A673 (cell line): ENCODE measurements around the gene OR10A5. TPM values are rescaled to one million over a fixed set of nuclear protein-coding genes. Genes with fewer than 3 reads are reported as not detected.

ENCODE experiments used
- BruUV-seq: library from RNA; stranded (reverse); fragments of 400-500 nt; replicated peaks from 2 replicates; lab custom pipeline; 2021; lab: Mats Ljungman, UMichigan
- CTCF ChIA-PET: fragments of 300-600 bp; sonication (Branson Sonifier 250); formaldehyde crosslinking; loops from one replicate; lab custom pipeline; 2022; ENCODE audit warnings: antibody characterized with exemption; lab: Charles Lee
- POLR2A ChIA-PET: fragments of 300-600 bp; sonication (Branson Sonifier 250); formaldehyde crosslinking; loops from one replicate; lab custom pipeline; 2022; ENCODE audit warnings: antibody characterized with exemption; ENCODE audit not compliant: low non-redundant PET; lab: Charles Lee
- DNase-seq: peaks from one replicate; pipeline ENCODE4 v3.0.0-alpha.2; 2015; ENCODE audit warnings: low spot score
- H3K27ac ChIP-seq: fragments of 200-600 bp; sonication (generic); 2 replicates; pipeline ENCODE4 v1.5.1; 2016; ENCODE audit warnings: mixed run types, low read depth, mild to moderate bottlenecking, mixed read lengths, antibody characterized with exemption, low read length; ENCODE audit not compliant: poor library complexity, severe bottlenecking
- H3K27me3 ChIP-seq: fragments of 200-600 bp; sonication (generic); replicated peaks from 2 replicates; pipeline ENCODE4 v1.6.1; 2017; ENCODE audit warnings: mixed run types, low read depth, mild to moderate bottlenecking, mixed read lengths, antibody characterized with exemption, low read length; ENCODE audit not compliant: insufficient read depth, poor library complexity
- H3K36me3 ChIP-seq: fragments of 200-600 bp; sonication (generic); 2 replicates; pipeline ENCODE4 v1.6.1; 2016; ENCODE audit warnings: mixed run types, mild to moderate bottlenecking, mixed read lengths, antibody characterized with exemption, low read length; ENCODE audit not compliant: insufficient read depth, poor library complexity, severe bottlenecking
- H3K4me1 ChIP-seq: fragments of 200-600 bp; sonication (generic); 2 replicates; pipeline ENCODE4 v1.6.1; 2017; ENCODE audit warnings: mixed run types, mild to moderate bottlenecking, mixed read lengths, antibody characterized with exemption, low read length; ENCODE audit not compliant: insufficient read depth, poor library complexity, severe bottlenecking
- H3K4me3 ChIP-seq: fragments of 200-600 bp; sonication (generic); 2 replicates; pipeline ENCODE4 v1.5.1; 2016; ENCODE audit warnings: low read depth, mixed run types, mild to moderate bottlenecking, mixed read lengths, low read length; ENCODE audit not compliant: poor library complexity, severe bottlenecking
- H3K9me3 ChIP-seq: fragments of 200-600 bp; sonication (generic); 2 replicates; pipeline ENCODE4 v1.6.1; 2016; ENCODE audit warnings: mixed run types, low read depth, mild to moderate bottlenecking, mixed read lengths, antibody characterized with exemption, low read length; ENCODE audit not compliant: poor library complexity, severe bottlenecking
- EZH2 ChIP-seq: fragments of 200-600 bp; sonication (generic); IDR thresholded peaks from 2 replicates; pipeline ENCODE4 v1.6.1; 2017; ENCODE audit warnings: borderline replicate concordance, low read depth, mild to moderate bottlenecking, mixed read lengths, antibody characterized with exemption, low read length; ENCODE audit not compliant: poor library complexity, severe bottlenecking
- intact Hi-C: fragments of 100-400 bp; cut with micrococcal nuclease; formaldehyde crosslinking; loops from one replicate; pipeline ENCODE4 v1.10.0; 2022; ENCODE audit not compliant: unreplicated experiment
- total RNA-seq: library from RNA; stranded (reverse); gene quantifications from 2 replicates; pipeline ENCODE4 v1.2.3, GENCODE V29; 2021
- TF ChIP-seq, protein P1 (sequence below): fragments of 300-800, 200-600 bp; sonication (generic); conservative IDR thresholded peaks from 2 replicates; pipeline ENCODE4 v1.5.1; 2017; ENCODE audit warnings: low read depth, mild to moderate bottlenecking, antibody characterized with exemption, low read length, moderate library complexity, mixed read lengths

OR10A5 gene
- total RNA-seq, 1 experiment from 2014 or later = not detected

DNA sequence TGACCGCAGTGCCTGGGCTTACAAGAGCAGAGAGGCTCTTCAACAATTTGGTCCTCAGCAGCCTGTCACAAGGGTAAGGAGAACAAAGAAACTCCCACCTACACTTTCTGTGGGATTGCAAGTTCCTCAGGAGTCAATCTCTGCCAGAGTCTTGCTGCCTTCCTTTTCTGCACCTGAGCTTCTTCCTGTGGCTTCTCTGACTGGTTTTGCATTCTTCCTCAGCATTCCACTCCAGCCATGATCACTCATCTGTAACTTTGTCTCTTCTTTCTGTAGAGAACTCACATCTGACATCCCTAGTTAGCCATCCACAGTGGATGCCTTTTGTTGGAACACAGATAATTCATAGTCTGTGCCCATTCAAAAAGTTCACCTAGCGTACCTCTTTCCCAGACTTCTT is 31.8 kb upstream of the OR10A5 start:
- H3K27ac ChIP-seq = no peak overlapping the region
- CTCF ChIA-PET = no interaction called here
- H3K4me1 ChIP-seq = no peaks in the 10 kb centered on the region
- POLR2A ChIA-PET = no interaction called here
- DNase-seq = no peak
- no peaks in the 10 kb centered on the region for H3K27me3 ChIP-seq
- no TSS peak for BruUV-seq
- no peaks in the 10 kb centered on the region for H3K36me3 ChIP-seq
- TF ChIP-seq, protein P1, sequence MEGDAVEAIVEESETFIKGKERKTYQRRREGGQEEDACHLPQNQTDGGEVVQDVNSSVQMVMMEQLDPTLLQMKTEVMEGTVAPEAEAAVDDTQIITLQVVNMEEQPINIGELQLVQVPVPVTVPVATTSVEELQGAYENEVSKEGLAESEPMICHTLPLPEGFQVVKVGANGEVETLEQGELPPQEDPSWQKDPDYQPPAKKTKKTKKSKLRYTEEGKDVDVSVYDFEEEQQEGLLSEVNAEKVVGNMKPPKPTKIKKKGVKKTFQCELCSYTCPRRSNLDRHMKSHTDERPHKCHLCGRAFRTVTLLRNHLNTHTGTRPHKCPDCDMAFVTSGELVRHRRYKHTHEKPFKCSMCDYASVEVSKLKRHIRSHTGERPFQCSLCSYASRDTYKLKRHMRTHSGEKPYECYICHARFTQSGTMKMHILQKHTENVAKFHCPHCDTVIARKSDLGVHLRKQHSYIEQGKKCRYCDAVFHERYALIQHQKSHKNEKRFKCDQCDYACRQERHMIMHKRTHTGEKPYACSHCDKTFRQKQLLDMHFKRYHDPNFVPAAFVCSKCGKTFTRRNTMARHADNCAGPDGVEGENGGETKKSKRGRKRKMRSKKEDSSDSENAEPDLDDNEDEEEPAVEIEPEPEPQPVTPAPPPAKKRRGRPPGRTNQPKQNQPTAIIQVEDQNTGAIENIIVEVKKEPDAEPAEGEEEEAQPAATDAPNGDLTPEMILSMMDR = no peak
- TF ChIP-seq EZH2 = no peak
- no peaks in the 10 kb centered on the region for H3K9me3 ChIP-seq
- intact Hi-C loops = loop anchor here (5.0 kb wide), 1 partner anchor 879 kb away; no protein-coding TSS in a partner anchor
- no peak overlapping the region for H3K4me3 ChIP-seq

DNA sequence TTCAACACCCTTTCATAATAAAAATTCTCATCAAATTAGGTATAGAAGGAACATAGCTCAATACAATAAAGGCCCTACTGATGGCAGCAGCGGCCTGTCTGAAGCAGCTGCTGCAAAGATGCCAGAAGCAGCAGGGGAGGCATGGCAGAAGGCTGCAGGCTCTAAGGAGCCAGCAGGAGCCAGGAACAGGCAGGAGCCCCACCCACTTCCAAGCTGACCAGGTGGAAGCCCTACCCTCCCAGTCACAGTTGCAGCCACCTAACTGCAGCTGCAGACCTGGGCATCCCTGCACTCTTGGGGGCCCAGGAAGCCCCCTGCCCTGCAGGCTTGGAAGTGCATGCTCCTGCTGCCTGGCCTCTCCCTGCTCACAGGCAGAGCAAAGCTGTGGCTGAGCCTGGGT is 27.8 kb upstream of the OR10A5 start:
- H3K27ac ChIP-seq = no peak overlapping the region
- BruUV-seq = no TSS peak
- DNase-seq = peak; percentile 4
- H3K27me3 ChIP-seq = no peaks in the 10 kb centered on the region
- intact Hi-C loops = no loop called here
- no peaks in the 10 kb centered on the region for H3K36me3 ChIP-seq
- CTCF ChIA-PET = interaction anchor here (0.7 kb wide), 1 partner anchor 1030 kb away, joined by 3 read pairs; no protein-coding TSS in a partner anchor
- H3K4me3 ChIP-seq = no peak overlapping the region
- POLR2A ChIA-PET = no interaction called here
- H3K4me1 ChIP-seq = no peaks in the 10 kb centered on the region
- no peak for TF ChIP-seq EZH2
- TF ChIP-seq, protein P1 = no peak
- no peaks in the 10 kb centered on the region for H3K9me3 ChIP-seq

DNA sequence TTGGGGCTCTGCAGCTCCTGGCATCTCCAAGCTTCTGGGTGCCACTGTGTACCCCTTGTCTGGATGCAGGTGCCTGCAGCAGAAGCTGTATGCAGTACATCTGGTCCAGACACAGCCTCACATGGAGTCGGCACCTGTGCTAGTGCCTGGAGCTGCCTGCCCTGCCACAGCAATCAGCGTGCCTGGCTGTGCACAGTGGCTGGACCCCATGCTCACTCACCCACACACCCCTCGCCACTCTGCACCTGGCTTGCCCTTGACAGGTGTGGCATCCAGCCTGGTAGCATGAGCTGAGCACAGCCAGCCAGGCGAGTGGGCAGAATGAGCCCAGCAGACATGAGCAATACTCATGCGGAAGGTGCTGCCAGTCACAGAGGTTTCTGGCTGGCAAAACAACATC is 26.5 kb upstream of the OR10A5 start:
- POLR2A ChIA-PET = no interaction called here
- Histone ChIP-seq H3K4me3 (no peak overlapping the region), H3K36me3 (no peaks in the 10 kb centered on the region), H3K27ac (no peak overlapping the region), H3K4me1 (no peaks in the 10 kb centered on the region), H3K9me3 (no peaks in the 10 kb centered on the region), H3K27me3 (no peaks in the 10 kb centered on the region)
- intact Hi-C loops = no loop called here
- TF ChIP-seq EZH2 = no peak
- TF ChIP-seq, protein P1 = no peak
- DNase-seq = no peak
- CTCF ChIA-PET = no interaction called here
- no TSS peak for BruUV-seq
